ENCODE data around the gene LIN54.
A peak's percentile ranks its signal among the peaks of the same experiment; 100 is the strongest.
"Not testable (repeated sequence)": the region's sequence is repeated elsewhere in the genome, so short reads cannot be mapped to it uniquely, and the experiment has no call there.

LIN54 gene

GRCh38 chr4:82930848-82931755, 79.5 kb downstream of the LIN54 start:
- no peak for DNase-seq

GRCh38 chr4:82921795-82922194, 88.8 kb downstream of the LIN54 start:
- DNase-seq = no peak

GRCh38 chr4:82919386-82919785, 91.2 kb downstream of the LIN54 start:
- DNase-seq = no peak

- DNase-seq = no peak
Observed at GRCh38 chr4:82918091-82918490, 92.5 kb downstream of the LIN54 start.

- DNase-seq = not testable (repeated sequence)
Observed at GRCh38 chr4:82913968-82914367, 96.7 kb downstream of the LIN54 start.

- no peak for DNase-seq
Observed at GRCh38 chr4:82913305-82913704, 97.3 kb downstream of the LIN54 start.

- no peak for DNase-seq
Observed at GRCh38 chr4:82909326-82909725, 101.3 kb downstream of the LIN54 start.

- no peak for DNase-seq
Observed at GRCh38 chr4:82906469-82906868, 104.2 kb downstream of the LIN54 start.

GRCh38 chr4:82905205-82905604, 105.4 kb downstream of the LIN54 start:
- peak; percentile 57 for DNase-seq

- no peak for DNase-seq
Observed at GRCh38 chr4:82903737-82904136, 106.9 kb downstream of the LIN54 start.

GRCh38 chr4:82901183-82901718, 109.4 kb downstream of the LIN54 start:
- no peak for DNase-seq

- peak; percentile 99 for DNase-seq
Observed at GRCh38 chr4:82900411-82901182, 110.0 kb downstream of the LIN54 start, which contains the start of gene THAP9. THAP9 (plus strand) TSS chr4:82900735; CDS start chr4:82900803, 68 bp downstream.

- no peak for DNase-seq
Observed at GRCh38 chr4:82900066-82900410, 110.6 kb downstream of the LIN54 start.

- DNase-seq = no peak
Observed at GRCh38 chr4:82899374-82900065, 111.1 kb downstream of the LIN54 start.

- DNase-seq = peak; percentile 35
Observed at GRCh38 chr4:82898322-82899243, 112.0 kb downstream of the LIN54 start.

GRCh38 chr4:82896755-82897154, 113.9 kb downstream of the LIN54 start:
- DNase-seq = no peak

GRCh38 chr4:82893942-82894341, 116.7 kb downstream of the LIN54 start:
- DNase-seq = no peak

- no peak for DNase-seq
Observed at GRCh38 chr4:82892467-82892802, 118.2 kb downstream of the LIN54 start.

GRCh38 chr4:82891707-82892466, 118.7 kb downstream of the LIN54 start:
- DNase-seq = no peak

GRCh38 chr4:82890901-82891706, 119.5 kb downstream of the LIN54 start, which contains the start of gene SEC31A:
SEC31A (minus strand) TSS chr4:82891153; CDS start chr4:82881936, 9,217 bp downstream.
- DNase-seq = peak; percentile 97

All from CD4-positive, alpha-beta T cell treated with Interleukin-17A for 1 hour (primary cell).